Liver (tissue), 9 donors: ENCODE results near the gene APBB3. TPM values are rescaled to one million over a fixed set of nuclear protein-coding genes. Genes with fewer than 3 reads are reported as not detected.

ENCODE experiments used
- DNase-seq: peaks from one replicate; pipeline ENCODE4 v3.0.0-alpha.2; 2017; ENCODE audit warnings: low spot score
- H3K27ac ChIP-seq, 2 donors: one replicate each; pipeline ENCODE4 v1.7.0; 2013; ENCODE audit warnings: inconsistent platforms in 2 of 2, low read length in 2 of 2, control low read depth in 1 of 2, low read depth in 1 of 2, mild to moderate bottlenecking in 1 of 2
- H3K27me3 ChIP-seq, 4 donors: one replicate each; pipeline versions ENCODE4 v1.6.1 to v1.7.0; 2013; ENCODE audit warnings: low read length in 3 of 4, inconsistent platforms in 1 of 4, mild to moderate bottlenecking in 1 of 4, moderate library complexity in 1 of 4; ENCODE audit not compliant: control insufficient read depth in 4 of 4, insufficient read depth in 4 of 4
- H3K36me3 ChIP-seq, 4 donors: one replicate each; pipeline versions ENCODE4 v1.6.1 to v1.7.0; 2013; ENCODE audit warnings: low read length in 3 of 4, mild to moderate bottlenecking in 3 of 4, low read depth in 1 of 4, moderate library complexity in 1 of 4; ENCODE audit not compliant: control insufficient read depth in 4 of 4, insufficient read depth in 3 of 4
- H3K4me1 ChIP-seq, 4 donors: one replicate each; pipeline versions ENCODE4 v1.6.1 to v1.7.0; 2013; ENCODE audit warnings: low read length in 3 of 4, mild to moderate bottlenecking in 3 of 4, moderate library complexity in 1 of 4; ENCODE audit not compliant: control insufficient read depth in 4 of 4, insufficient read depth in 4 of 4
- H3K4me3 ChIP-seq, 3 donors: one replicate each; pipeline versions ENCODE4 v1.6.1 to v1.7.0; 2013; ENCODE audit warnings: low read length in 3 of 3, control low read depth in 1 of 3, low read depth in 1 of 3, mild to moderate bottlenecking in 1 of 3
- H3K9ac ChIP-seq, 2 donors: one replicate each; pipeline ENCODE4 v1.7.0; 2013; ENCODE audit warnings: low read length in 2 of 2, mild to moderate bottlenecking in 2 of 2, moderate library complexity in 2 of 2, control low read depth in 1 of 2, low read depth in 1 of 2
- H3K9me3 ChIP-seq, 4 donors: one replicate each; pipeline versions ENCODE4 v1.6.1 to v1.7.0; 2013; ENCODE audit warnings: low read length in 3 of 4; ENCODE audit not compliant: control insufficient read depth in 4 of 4
- EGR1 ChIP-seq, 2 donors: IDR thresholded peaks; 2 replicates each; pipeline ENCODE4 v1.6.1; 2016 to 2018; ENCODE audit warnings: antibody characterized with exemption in 2 of 2, low read depth in 2 of 2
- FOXA1 ChIP-seq: IDR thresholded peaks from 2 replicates; pipeline ENCODE4 v1.6.1; 2016; ENCODE audit warnings: antibody characterized with exemption
- HNF4A ChIP-seq, 2 donors: conservative IDR thresholded peaks; 2 replicates each; pipeline ENCODE4 v1.6.1; 2016; ENCODE audit warnings: antibody characterized with exemption in 2 of 2, mild to moderate bottlenecking in 2 of 2
- HNF4G ChIP-seq: IDR thresholded peaks from 2 replicates; pipeline ENCODE4 v1.6.1; 2016; ENCODE audit warnings: antibody characterized with exemption
- JUND ChIP-seq, 2 donors: IDR thresholded peaks; 2 replicates each; pipeline ENCODE4 v1.6.1; 2016; ENCODE audit warnings: antibody characterized with exemption in 2 of 2
- NR2F2 ChIP-seq: IDR thresholded peaks from 2 replicates; pipeline ENCODE4 v1.6.1; 2016; ENCODE audit warnings: antibody characterized with exemption
- RAD21 ChIP-seq, 2 donors: IDR thresholded peaks; 2 replicates each; pipeline ENCODE4 v1.6.1; 2016; ENCODE audit warnings: antibody characterized with exemption in 2 of 2, mild to moderate bottlenecking in 2 of 2
- RXRA ChIP-seq, 2 donors: IDR thresholded peaks; 2 replicates each; pipeline ENCODE4 v1.6.1; 2017 to 2018; ENCODE audit warnings: antibody characterized with exemption in 2 of 2, mild to moderate bottlenecking in 1 of 2
- YY1 ChIP-seq: IDR thresholded peaks from 2 replicates; pipeline ENCODE4 v1.6.1; 2016; ENCODE audit warnings: antibody characterized with exemption, mild to moderate bottlenecking
- WGBS: extraction: QIAGEN DNeasy Blood & Tissue Kit; methylation state at CpG from one replicate; pipeline ENCODE4 v1.1.7; 2013; 5-methylcytosine and 5-hydroxymethylcytosine counted together
- polyA plus RNA-seq, 2 donors: library from polyadenylated mRNA; stranded (reverse) in 1 of 2; unstranded in 1 of 2; fragments of 200-250 nt in 1 of 2; fragments of >200 nt in 1 of 2; fragmentation: Nextera tagmentation in 1 of 2; extraction: Ambion mirVana in 1 of 2; gene quantifications; one replicate each; pipeline versions ENCODE4 v1.2.1 to v1.2.3, GENCODE V29; 2013 to 2015
- total RNA-seq, 2 donors: library from RNA; depleted of rRNA; stranded (reverse); fragments of >200 nt; gene quantifications; one replicate each; pipeline ENCODE4 v1.2.3, GENCODE V29; 2014
- TF ChIP-seq, protein P1 (sequence below): fragments of 150-350 bp; IDR thresholded peaks from 2 replicates; pipeline ENCODE4 v1.5.1; 2017; ENCODE audit warnings: improper control_type of control experiment, low read depth, low read length; ENCODE audit not compliant: missing input control
- TF ChIP-seq, protein P2 (sequence below): IDR thresholded peaks from 2 replicates; pipeline ENCODE4 v1.6.1; 2016; ENCODE audit warnings: antibody characterized with exemption
- TF ChIP-seq, protein P3 (sequence below): IDR thresholded peaks from 2 replicates; pipeline ENCODE4 v1.6.1; 2016; ENCODE audit warnings: antibody characterized with exemption
- TF ChIP-seq, protein P4 (sequence below): IDR thresholded peaks from 2 replicates; pipeline ENCODE4 v1.6.1; 2016; ENCODE audit warnings: antibody characterized with exemption
- donor health status: healthy.
- donor health status: healthy.
- donor health status: healthy.
- donor health status: healthy.
- donor health status: healthy.

Gene APBB3
- total and polyA plus RNA-seq, 4 donors = 4.6 to 40.5 (median 19.6) TPM

DNA sequence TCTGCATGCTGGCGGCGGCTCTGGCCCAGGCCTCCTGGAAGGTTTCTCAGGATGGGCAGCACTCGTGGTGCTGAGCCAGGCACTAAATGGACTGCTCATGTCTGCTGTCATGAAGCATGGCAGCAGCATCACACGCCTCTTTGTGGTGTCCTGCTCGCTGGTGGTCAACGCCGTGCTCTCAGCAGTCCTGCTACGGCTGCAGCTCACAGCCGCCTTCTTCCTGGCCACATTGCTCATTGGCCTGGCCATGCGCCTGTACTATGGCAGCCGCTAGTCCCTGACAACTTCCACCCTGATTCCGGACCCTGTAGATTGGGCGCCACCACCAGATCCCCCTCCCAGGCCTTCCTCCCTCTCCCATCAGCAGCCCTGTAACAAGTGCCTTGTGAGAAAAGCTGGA lies 3.5 kb upstream of the APBB3 start:
- TF ChIP-seq JUND (IDR thresholded peaks at IDR 0.05) = no peak
- TF ChIP-seq, protein P1, sequence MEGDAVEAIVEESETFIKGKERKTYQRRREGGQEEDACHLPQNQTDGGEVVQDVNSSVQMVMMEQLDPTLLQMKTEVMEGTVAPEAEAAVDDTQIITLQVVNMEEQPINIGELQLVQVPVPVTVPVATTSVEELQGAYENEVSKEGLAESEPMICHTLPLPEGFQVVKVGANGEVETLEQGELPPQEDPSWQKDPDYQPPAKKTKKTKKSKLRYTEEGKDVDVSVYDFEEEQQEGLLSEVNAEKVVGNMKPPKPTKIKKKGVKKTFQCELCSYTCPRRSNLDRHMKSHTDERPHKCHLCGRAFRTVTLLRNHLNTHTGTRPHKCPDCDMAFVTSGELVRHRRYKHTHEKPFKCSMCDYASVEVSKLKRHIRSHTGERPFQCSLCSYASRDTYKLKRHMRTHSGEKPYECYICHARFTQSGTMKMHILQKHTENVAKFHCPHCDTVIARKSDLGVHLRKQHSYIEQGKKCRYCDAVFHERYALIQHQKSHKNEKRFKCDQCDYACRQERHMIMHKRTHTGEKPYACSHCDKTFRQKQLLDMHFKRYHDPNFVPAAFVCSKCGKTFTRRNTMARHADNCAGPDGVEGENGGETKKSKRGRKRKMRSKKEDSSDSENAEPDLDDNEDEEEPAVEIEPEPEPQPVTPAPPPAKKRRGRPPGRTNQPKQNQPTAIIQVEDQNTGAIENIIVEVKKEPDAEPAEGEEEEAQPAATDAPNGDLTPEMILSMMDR = no peak
- no peak for TF ChIP-seq NR2F2
- TF ChIP-seq FOXA1 = no peak
- TF ChIP-seq, protein P2, sequence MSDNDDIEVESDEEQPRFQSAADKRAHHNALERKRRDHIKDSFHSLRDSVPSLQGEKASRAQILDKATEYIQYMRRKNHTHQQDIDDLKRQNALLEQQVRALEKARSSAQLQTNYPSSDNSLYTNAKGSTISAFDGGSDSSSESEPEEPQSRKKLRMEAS = no peak
- no peak for TF ChIP-seq HNF4A (conservative IDR thresholded peaks at IDR 0.05)
- TF ChIP-seq, protein P3, sequence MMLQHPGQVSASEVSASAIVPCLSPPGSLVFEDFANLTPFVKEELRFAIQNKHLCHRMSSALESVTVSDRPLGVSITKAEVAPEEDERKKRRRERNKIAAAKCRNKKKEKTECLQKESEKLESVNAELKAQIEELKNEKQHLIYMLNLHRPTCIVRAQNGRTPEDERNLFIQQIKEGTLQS = no peak
- no peak for TF ChIP-seq EGR1 (IDR thresholded peaks at IDR 0.05; ENCODE audit: low read depth in 2 of 2)
- TF ChIP-seq YY1 = no peak
- TF ChIP-seq, protein P4, sequence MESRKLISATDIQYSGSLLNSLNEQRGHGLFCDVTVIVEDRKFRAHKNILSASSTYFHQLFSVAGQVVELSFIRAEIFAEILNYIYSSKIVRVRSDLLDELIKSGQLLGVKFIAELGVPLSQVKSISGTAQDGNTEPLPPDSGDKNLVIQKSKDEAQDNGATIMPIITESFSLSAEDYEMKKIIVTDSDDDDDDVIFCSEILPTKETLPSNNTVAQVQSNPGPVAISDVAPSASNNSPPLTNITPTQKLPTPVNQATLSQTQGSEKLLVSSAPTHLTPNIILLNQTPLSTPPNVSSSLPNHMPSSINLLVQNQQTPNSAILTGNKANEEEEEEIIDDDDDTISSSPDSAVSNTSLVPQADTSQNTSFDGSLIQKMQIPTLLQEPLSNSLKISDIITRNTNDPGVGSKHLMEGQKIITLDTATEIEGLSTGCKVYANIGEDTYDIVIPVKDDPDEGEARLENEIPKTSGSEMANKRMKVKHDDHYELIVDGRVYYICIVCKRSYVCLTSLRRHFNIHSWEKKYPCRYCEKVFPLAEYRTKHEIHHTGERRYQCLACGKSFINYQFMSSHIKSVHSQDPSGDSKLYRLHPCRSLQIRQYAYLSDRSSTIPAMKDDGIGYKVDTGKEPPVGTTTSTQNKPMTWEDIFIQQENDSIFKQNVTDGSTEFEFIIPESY = no peak
- no peak for TF ChIP-seq RAD21 (IDR thresholded peaks at IDR 0.05)
- TF ChIP-seq RXRA (IDR thresholded peaks at IDR 0.05) = no peak
- no peak overlapping the region for H3K9ac ChIP-seq
- no peaks in the 10 kb centered on the region for H3K9me3 ChIP-seq
- peaks cover 6 to 20% (median 15%) of the 10 kb centered on the region in 4 donors for H3K36me3 ChIP-seq
- H3K27me3 ChIP-seq = no peaks in the 10 kb centered on the region
- peaks cover 12 to 66% (median 56%) of the 10 kb centered on the region in 4 donors for H3K4me1 ChIP-seq
- no peak overlapping the region for H3K27ac ChIP-seq
- no peak overlapping the region for H3K4me3 ChIP-seq
- DNase-seq = no peak
- WGBS = 96% methylated on average over 13 of the region's 13 CpGs

DNA sequence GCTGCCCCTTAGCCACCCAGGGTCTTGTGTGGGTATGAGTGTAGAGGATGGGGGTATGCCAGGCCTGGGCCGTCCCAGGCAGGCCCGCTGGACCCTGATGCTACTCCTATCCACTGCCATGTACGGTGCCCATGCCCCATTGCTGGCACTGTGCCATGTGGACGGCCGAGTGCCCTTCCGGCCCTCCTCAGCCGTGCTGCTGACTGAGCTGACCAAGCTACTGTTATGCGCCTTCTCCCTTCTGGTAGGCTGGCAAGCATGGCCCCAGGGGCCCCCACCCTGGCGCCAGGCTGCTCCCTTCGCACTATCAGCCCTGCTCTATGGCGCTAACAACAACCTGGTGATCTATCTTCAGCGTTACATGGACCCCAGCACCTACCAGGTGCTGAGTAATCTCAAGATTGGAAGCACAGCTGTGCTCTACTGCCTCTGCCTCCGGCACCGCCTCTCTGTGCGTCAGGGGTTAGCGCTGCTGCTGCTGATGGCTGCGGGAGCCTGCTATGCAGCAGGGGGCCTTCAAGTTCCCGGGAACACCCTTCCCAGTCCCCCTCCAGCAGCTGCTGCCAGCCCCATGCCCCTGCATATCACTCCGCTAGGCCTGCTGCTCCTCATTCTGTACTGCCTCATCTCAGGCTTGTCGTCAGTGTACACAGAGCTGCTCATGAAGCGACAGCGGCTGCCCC lies 2.9 kb upstream of the APBB3 start:
- H3K27me3 ChIP-seq = no peaks in the 10 kb centered on the region
- H3K4me1 ChIP-seq = peaks cover 17 to 71% (median 61%) of the 10 kb centered on the region in 4 donors
- WGBS = 86% methylated on average over 22 of the region's 22 CpGs
- no peak overlapping the region for H3K4me3 ChIP-seq
- no peak overlapping the region for H3K27ac ChIP-seq
- no peak overlapping the region for H3K9ac ChIP-seq
- H3K36me3 ChIP-seq = peaks cover 6 to 20% (median 15%) of the 10 kb centered on the region in 4 donors
- TF ChIP-seq JUND (IDR thresholded peaks at IDR 0.05) (no peak), HNF4G (no peak), HNF4A (conservative IDR thresholded peaks at IDR 0.05) (no peak)
- TF ChIP-seq, protein P4 = no peak
- TF ChIP-seq, protein P1 = no peak
- TF ChIP-seq, protein P3 = no peak
- H3K9me3 ChIP-seq = no peaks in the 10 kb centered on the region
- no peak for DNase-seq
